IMR-90 (cell line): ENCODE measurements around the gene MIR17HG. TPM values are rescaled to one million over a fixed set of nuclear protein-coding genes. Genes with fewer than 3 reads are reported as not detected.

Source experiments
- ATAC-seq: fragments of 200-7000 bp; cut with Tn5 transposase; 2 replicates; pipeline ENCODE4 v1.9.1; 2020; ENCODE audit warnings: low read depth, mild to moderate bottlenecking, moderate library complexity
- BruUV-seq: library from RNA; stranded (reverse); fragments of 400-500 nt; replicated peaks from 2 replicates; lab custom pipeline; 2021; lab: Mats Ljungman, UMichigan
- CTCF ChIA-PET: fragments of 300-600 bp; formaldehyde crosslinking; extraction: SDS; loops from one replicate; lab custom pipeline; 2021; ENCODE audit warnings: antibody characterized with exemption; lab: Yijun Ruan, JAX
- POLR2A ChIA-PET: fragments of 300-600 bp; sonication (Branson Sonifier 250); formaldehyde crosslinking; loops from one replicate; lab custom pipeline; 2022; ENCODE audit warnings: antibody characterized with exemption; ENCODE audit not compliant: unreplicated experiment; lab: Charles Lee
- DNase-seq: peaks from one replicate; pipeline ENCODE4 v3.0.0; 2013
- H2AFZ ChIP-seq: replicated peaks from 2 replicates; pipeline ENCODE3; 2013; ENCODE audit warnings: low read length, mild to moderate bottlenecking; ENCODE audit not compliant: poor library complexity
- H2AK5ac ChIP-seq: 2 replicates; pipeline ENCODE4 v1.6.1; 2013; ENCODE audit warnings: low read depth, low read length, inconsistent platforms
- H2AK9ac ChIP-seq: replicated peaks from 2 replicates; pipeline ENCODE3; 2013; ENCODE audit warnings: mild to moderate bottlenecking, low read depth, low read length, moderate library complexity; ENCODE audit not compliant: poor library complexity
- H2BK120ac ChIP-seq: 2 replicates; pipeline ENCODE4 v1.6.1; 2013; ENCODE audit warnings: low read depth, low read length, inconsistent platforms
- H2BK15ac ChIP-seq: 3 replicates; pipeline ENCODE4 v1.6.1; 2013; ENCODE audit warnings: low read depth, low read length, inconsistent platforms
- H2BK20ac ChIP-seq: 2 replicates; pipeline ENCODE4 v1.6.1; 2013; ENCODE audit warnings: low read depth, mild to moderate bottlenecking, inconsistent platforms, low read length, moderate library complexity
- H2BK5ac ChIP-seq: 2 replicates; pipeline ENCODE4 v1.6.1; 2013; ENCODE audit warnings: mild to moderate bottlenecking, low read depth, low read length, inconsistent platforms; ENCODE audit not compliant: poor library complexity, severe bottlenecking
- H3K14ac ChIP-seq: replicated peaks from 2 replicates; pipeline ENCODE4 v1.6.1; 2013; ENCODE audit warnings: low read depth, low read length, inconsistent platforms
- H3K18ac ChIP-seq: 2 replicates; pipeline ENCODE4 v1.6.1; 2013; ENCODE audit warnings: low read depth, low read length, control low read depth
- H3K23ac ChIP-seq: 2 replicates; pipeline ENCODE4 v1.6.1; 2013; ENCODE audit warnings: low read depth, low read length, inconsistent platforms
- H3K27ac ChIP-seq: 2 replicates; pipeline ENCODE4 v1.5.1; 2013; ENCODE audit warnings: mild to moderate bottlenecking, control low read depth, low read length; ENCODE audit not compliant: insufficient read depth
- H3K27me3 ChIP-seq: 2 replicates; pipeline ENCODE4 v1.6.1; 2013; ENCODE audit warnings: low read length; ENCODE audit not compliant: control insufficient read depth, insufficient read depth
- H3K36me3 ChIP-seq: 2 replicates; pipeline ENCODE4 v1.6.1; 2013; ENCODE audit warnings: low read length, mixed read lengths; ENCODE audit not compliant: control insufficient read depth, insufficient read depth
- H3K4ac ChIP-seq: 2 replicates; pipeline ENCODE4 v1.6.1; 2013; ENCODE audit warnings: low read depth, low read length, inconsistent platforms
- H3K4me1 ChIP-seq: 2 replicates; pipeline ENCODE4 v1.6.1; 2013; ENCODE audit warnings: low read length, mixed read lengths; ENCODE audit not compliant: control insufficient read depth, insufficient read depth
- H3K4me2 ChIP-seq: 2 replicates; pipeline ENCODE4 v1.6.1; 2013; ENCODE audit warnings: low read depth, mild to moderate bottlenecking, control low read depth, low read length, moderate library complexity
- H3K4me3 ChIP-seq: 2 replicates; pipeline ENCODE4 v1.5.1; 2013; ENCODE audit warnings: low read depth, mild to moderate bottlenecking, control low read depth, low read length, moderate library complexity; ENCODE audit not compliant: insufficient read depth
- H3K56ac ChIP-seq: 2 replicates; pipeline ENCODE4 v1.6.1; 2013; ENCODE audit warnings: low read length, inconsistent platforms; ENCODE audit not compliant: insufficient read depth; ENCODE audit errors: extremely low read depth
- H3K79me1 ChIP-seq, 2 experiments: 2 replicates each; pipeline ENCODE4 v1.6.1; 2013; ENCODE audit warnings: low read length in 2 of 2, inconsistent platforms in 1 of 2, low read depth in 1 of 2
- H3K9ac ChIP-seq: 2 replicates; pipeline ENCODE4 v1.6.1; 2013; ENCODE audit warnings: low read depth, low read length, control low read depth
- H3K9me1 ChIP-seq: 2 replicates; pipeline ENCODE4 v1.6.1; 2013; ENCODE audit warnings: low read length, inconsistent platforms; ENCODE audit not compliant: insufficient read depth
- H3K9me3 ChIP-seq: 2 replicates; pipeline ENCODE4 v1.6.1; 2013; ENCODE audit warnings: low read length; ENCODE audit not compliant: control insufficient read depth, insufficient read depth
- H4K20me1 ChIP-seq: 2 replicates; pipeline ENCODE4 v1.6.1; 2013; ENCODE audit warnings: low read length, inconsistent platforms; ENCODE audit not compliant: insufficient read depth
- H4K5ac ChIP-seq: 2 replicates; pipeline ENCODE4 v1.6.1; 2013; ENCODE audit warnings: mild to moderate bottlenecking, low read depth, low read length, control low read depth
- H4K8ac ChIP-seq, 2 experiments: 2 replicates each; pipeline ENCODE4 v1.6.1; 2013; ENCODE audit warnings: low read depth in 2 of 2, low read length in 2 of 2, control low read depth in 1 of 2, inconsistent platforms in 1 of 2
- H4K91ac ChIP-seq: 2 replicates; pipeline ENCODE4 v1.6.1; 2013; ENCODE audit warnings: low read depth, low read length, inconsistent platforms; ENCODE audit not compliant: insufficient read depth
- BHLHE40 ChIP-seq: fragments of 150-350 bp; IDR thresholded peaks from 2 replicates; pipeline ENCODE4 v1.6.1; 2016; ENCODE audit warnings: mild to moderate bottlenecking, low read depth, low read length
- CEBPB ChIP-seq: IDR thresholded peaks from 2 replicates; pipeline ENCODE4 v1.6.1; 2012; ENCODE audit warnings: low read depth, low read length, improper control_type of control experiment
- CHD1 ChIP-seq: IDR thresholded peaks from 2 replicates; pipeline ENCODE4 v1.6.1; 2012; ENCODE audit warnings: low read depth, low read length, improper control_type of control experiment
- ELK1 ChIP-seq: fragments of 150-350 bp; IDR thresholded peaks from 2 replicates; pipeline ENCODE4 v1.6.1; 2016; ENCODE audit warnings: low read depth, mild to moderate bottlenecking, low read length, moderate library complexity, borderline replicate concordance
- FOS ChIP-seq: fragments of 150-350 bp; IDR thresholded peaks from 2 replicates; pipeline ENCODE4 v1.6.1; 2016; ENCODE audit warnings: low read depth, low read length
- MAFK ChIP-seq: IDR thresholded peaks from 2 replicates; pipeline ENCODE4 v1.6.1; 2012; ENCODE audit warnings: low read depth, low read length, improper control_type of control experiment
- MAZ ChIP-seq: IDR thresholded peaks from 2 replicates; pipeline ENCODE4 v1.6.1; 2012; ENCODE audit warnings: low read depth, mild to moderate bottlenecking, low read length, improper control_type of control experiment, moderate library complexity, borderline replicate concordance
- MXI1 ChIP-seq: IDR thresholded peaks from 2 replicates; pipeline ENCODE4 v1.6.1; 2012; ENCODE audit warnings: low read depth, mild to moderate bottlenecking, low read length, moderate library complexity, borderline replicate concordance
- NFE2L2 ChIP-seq: fragments of 150-350 bp; IDR thresholded peaks from 2 replicates; pipeline ENCODE4 v1.6.1; 2016; ENCODE audit warnings: low read depth, mild to moderate bottlenecking, low read length
- POLR2A ChIP-seq: IDR thresholded peaks from 2 replicates; pipeline ENCODE4 v1.6.1; 2012; ENCODE audit warnings: mild to moderate bottlenecking, low read depth, low read length
- RAD21 ChIP-seq: IDR thresholded peaks from 2 replicates; pipeline ENCODE4 v1.6.1; 2012; ENCODE audit warnings: low read length, improper control_type of control experiment
- RCOR1 ChIP-seq: IDR thresholded peaks from 2 replicates; pipeline ENCODE4 v1.6.1; 2012; ENCODE audit warnings: mild to moderate bottlenecking, low read length, improper control_type of control experiment; ENCODE audit not compliant: insufficient replicate concordance
- RFX5 ChIP-seq: IDR thresholded peaks from 2 replicates; pipeline ENCODE4 v1.8.0; 2012; ENCODE audit warnings: low read depth, mild to moderate bottlenecking, low read length, moderate library complexity
- SMC3 ChIP-seq: fragments of 150-350 bp; IDR thresholded peaks from 2 replicates; pipeline ENCODE4 v1.6.1; 2016; ENCODE audit warnings: low read depth, mild to moderate bottlenecking, antibody characterized with exemption, low read length, moderate library complexity
- WGBS, 2 experiments: methylation state at CpG; one replicate each; pipeline versions ENCODE4 v1.1.5 to v1.1.7; 2013; ENCODE audit warnings: missing lambda C conversion rate in 2 of 2; ENCODE audit not compliant: insufficient read length in 1 of 2; ENCODE audit errors: extremely low coverage in 2 of 2; 5-methylcytosine and 5-hydroxymethylcytosine counted together
- dilution Hi-C: fragments of 300-500 bp; cut with HindIII; formaldehyde crosslinking; loops from one replicate; pipeline ENCODE4 v1.14.3; 2018; ENCODE audit warnings: low sequenced_read_pairs; ENCODE audit not compliant: unreplicated experiment
- in situ Hi-C: fragments of 300-500 bp; cut with MboI; formaldehyde crosslinking; loops from 3 replicates; pipeline ENCODE4 v1.14.3; 2019; ENCODE audit warnings: low sequenced_read_pairs, inconsistent platforms, mixed read lengths
- intact Hi-C: fragments of 100-400 bp; cut with micrococcal nuclease; formaldehyde crosslinking; loops from 2 replicates; pipeline ENCODE4 v1.10.0; 2022
- polyA plus RNA-seq, 3 experiments: library from polyadenylated mRNA; depleted of rRNA; stranded (reverse); fragments of >200 nt; gene quantifications; 2 replicates each; pipeline ENCODE4 v1.2.3, GENCODE V29; 2012; ENCODE audit warnings: low replicate concordance in 1 of 3
- total RNA-seq: library from RNA; depleted of rRNA; stranded (reverse); fragments of >200 nt; gene quantifications from 2 replicates; pipeline ENCODE4 v1.2.3, GENCODE V29; 2012
- TF ChIP-seq, protein P1 (sequence below): conservative IDR thresholded peaks from 2 replicates; pipeline ENCODE4 v1.5.1; 2012; ENCODE audit warnings: mild to moderate bottlenecking, low read depth, low read length, improper control_type of control experiment
- TF ChIP-seq, protein P2 (sequence below): fragments of 150-350 bp; IDR thresholded peaks from 2 replicates; pipeline ENCODE4 v1.6.1; 2017; ENCODE audit warnings: mild to moderate bottlenecking, antibody characterized with exemption, low read length, low read depth

The MIR17HG gene
- total and polyA plus RNA-seq, 2 of the 4 experiments (the other 2 are of a cell fraction) = 0.77 to 3.0 TPM

GRCh38 chr13:91397595-91397994 is 50.1 kb downstream of the MIR17HG start:
- POLR2A ChIA-PET = no interaction called here
- Histone ChIP-seq H3K56ac (no peak overlapping the region), H2AFZ (no peak overlapping the region)

More at GRCh38 chr13:91397595-91397994, 50.1 kb downstream of the MIR17HG start:
- Histone ChIP-seq H2BK20ac (no peak overlapping the region), H3K4me2 (no peak overlapping the region), H2BK5ac (no peak overlapping the region), H2BK15ac (no peak overlapping the region), H3K79me1 (no peaks in the 10 kb centered on the region), H3K27me3 (peaks cover 21% of the 10 kb centered on the region), H4K5ac (no peak overlapping the region), H4K20me1 (no peaks in the 10 kb centered on the region), H3K4ac (no peak overlapping the region), H4K8ac (no peak overlapping the region), H3K4me1 (no peaks in the 10 kb centered on the region), H3K18ac (no peak overlapping the region), H3K14ac (no peak overlapping the region), H3K27ac (no peak overlapping the region), H3K9me3 (no peaks in the 10 kb centered on the region), H3K36me3 (no peaks in the 10 kb centered on the region), H3K23ac (no peak overlapping the region), H3K9ac (no peak overlapping the region), H3K4me3 (no peak overlapping the region), H3K9me1 (no peaks in the 10 kb centered on the region), H2BK120ac (no peak overlapping the region), H2AK5ac (no peak overlapping the region), H4K91ac (no peak overlapping the region), H2AK9ac (no peak overlapping the region)
- ATAC-seq (no peak), DNase-seq (no peak)
- in situ Hi-C loops = no loop called here
- dilution Hi-C loops = no loop called here
- intact Hi-C loops = no loop called here
- no TSS peak for BruUV-seq
- CTCF ChIA-PET = no interaction called here
- no peak for TF ChIP-seq SMC3
- no peak for TF ChIP-seq MAZ
- no peak for TF ChIP-seq NFE2L2
- no peak for TF ChIP-seq MXI1
- TF ChIP-seq CEBPB = no peak
- no peak for TF ChIP-seq ELK1
- no peak for TF ChIP-seq CHD1
- no peak for TF ChIP-seq RFX5
- TF ChIP-seq RCOR1 = no peak
- TF ChIP-seq, protein P1, sequence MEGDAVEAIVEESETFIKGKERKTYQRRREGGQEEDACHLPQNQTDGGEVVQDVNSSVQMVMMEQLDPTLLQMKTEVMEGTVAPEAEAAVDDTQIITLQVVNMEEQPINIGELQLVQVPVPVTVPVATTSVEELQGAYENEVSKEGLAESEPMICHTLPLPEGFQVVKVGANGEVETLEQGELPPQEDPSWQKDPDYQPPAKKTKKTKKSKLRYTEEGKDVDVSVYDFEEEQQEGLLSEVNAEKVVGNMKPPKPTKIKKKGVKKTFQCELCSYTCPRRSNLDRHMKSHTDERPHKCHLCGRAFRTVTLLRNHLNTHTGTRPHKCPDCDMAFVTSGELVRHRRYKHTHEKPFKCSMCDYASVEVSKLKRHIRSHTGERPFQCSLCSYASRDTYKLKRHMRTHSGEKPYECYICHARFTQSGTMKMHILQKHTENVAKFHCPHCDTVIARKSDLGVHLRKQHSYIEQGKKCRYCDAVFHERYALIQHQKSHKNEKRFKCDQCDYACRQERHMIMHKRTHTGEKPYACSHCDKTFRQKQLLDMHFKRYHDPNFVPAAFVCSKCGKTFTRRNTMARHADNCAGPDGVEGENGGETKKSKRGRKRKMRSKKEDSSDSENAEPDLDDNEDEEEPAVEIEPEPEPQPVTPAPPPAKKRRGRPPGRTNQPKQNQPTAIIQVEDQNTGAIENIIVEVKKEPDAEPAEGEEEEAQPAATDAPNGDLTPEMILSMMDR = no peak
- no peak for TF ChIP-seq MAFK
- TF ChIP-seq RAD21 = no peak
- TF ChIP-seq FOS = no peak
- TF ChIP-seq POLR2A = no peak
- TF ChIP-seq, protein P2, sequence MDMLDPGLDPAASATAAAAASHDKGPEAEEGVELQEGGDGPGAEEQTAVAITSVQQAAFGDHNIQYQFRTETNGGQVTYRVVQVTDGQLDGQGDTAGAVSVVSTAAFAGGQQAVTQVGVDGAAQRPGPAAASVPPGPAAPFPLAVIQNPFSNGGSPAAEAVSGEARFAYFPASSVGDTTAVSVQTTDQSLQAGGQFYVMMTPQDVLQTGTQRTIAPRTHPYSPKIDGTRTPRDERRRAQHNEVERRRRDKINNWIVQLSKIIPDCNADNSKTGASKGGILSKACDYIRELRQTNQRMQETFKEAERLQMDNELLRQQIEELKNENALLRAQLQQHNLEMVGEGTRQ = no peak
- TF ChIP-seq BHLHE40 = no peak
- WGBS, 2 experiments = no CpG with 5 or more reads among the region's 1 CpG
